ENCODE results near the gene ZNF212. TPM values are rescaled to one million over a fixed set of nuclear protein-coding genes. Genes with fewer than 3 reads are reported as not detected.

ZNF212 gene
- total RNA-seq, 2 donors from 2014 or later, result 12.1 to 15.3 TPM

- Mint-ChIP-seq H3K4me3 (no peak overlapping the region), H3K4me1 (peaks cover 8% of the 10 kb centered on the region), H3K36me3 (ENCODE audit: low read depth) (peaks cover 7% of the 10 kb centered on the region), H3K27ac (no peak overlapping the region), H3K27me3 (no peaks in the 10 kb centered on the region)
- no peak for DNase-seq
- ATAC-seq, result no peak
- H3K9me3 ChIP-seq (ENCODE audit: control insufficient read depth, low read length, poor library complexity, severe bottlenecking), result no peaks in the 10 kb centered on the region
Measured at GRCh38 chr7:149277871-149278270, 38.4 kb downstream of the ZNF212 start.

GRCh38 chr7:149278396-149278795 is 38.9 kb downstream of the ZNF212 start:
- no peaks in the 10 kb centered on the region for H3K27me3 Mint-ChIP-seq
- ATAC-seq, result no peak
- H3K4me1 Mint-ChIP-seq, result peaks cover 4% of the 10 kb centered on the region
- H3K36me3 Mint-ChIP-seq (ENCODE audit: low read depth), result peaks cover 7% of the 10 kb centered on the region
- H3K9me3 ChIP-seq (ENCODE audit: control insufficient read depth, low read length, poor library complexity, severe bottlenecking), result no peaks in the 10 kb centered on the region
- DNase-seq, result no peak
- H3K27ac Mint-ChIP-seq, result no peak overlapping the region
- H3K4me3 Mint-ChIP-seq, result no peak overlapping the region

GRCh38 chr7:149279111-149279743 is 39.8 kb downstream of the ZNF212 start:
- Mint-ChIP-seq H3K36me3 (ENCODE audit: low read depth) (peaks cover 7% of the 10 kb centered on the region), H3K27ac (no peak overlapping the region), H3K4me3 (no peak overlapping the region), H3K27me3 (no peaks in the 10 kb centered on the region), H3K4me1 (peaks cover 3% of the 10 kb centered on the region)
- DNase-seq (no peak), ATAC-seq (no peak)
- no peaks in the 10 kb centered on the region for H3K9me3 ChIP-seq (ENCODE audit: control insufficient read depth, low read length, poor library complexity, severe bottlenecking)

GRCh38 chr7:149280151-149280550 is 40.7 kb downstream of the ZNF212 start:
- no peak for ATAC-seq

GRCh38 chr7:149280661-149281507 is 41.4 kb downstream of the ZNF212 start:
- no peak for DNase-seq
- Mint-ChIP-seq H3K4me1 (peaks cover 16% of the 10 kb centered on the region), H3K36me3 (ENCODE audit: low read depth) (peaks cover 3% of the 10 kb centered on the region), H3K27ac (no peak overlapping the region), H3K4me3 (no peak overlapping the region), H3K27me3 (no peaks in the 10 kb centered on the region)
- no peaks in the 10 kb centered on the region for H3K9me3 ChIP-seq (ENCODE audit: control insufficient read depth, low read length, poor library complexity, severe bottlenecking)
- no peak for ATAC-seq

More at GRCh38 chr7:149280151-149280550, 40.7 kb downstream of the ZNF212 start:
- H3K9me3 ChIP-seq (ENCODE audit: control insufficient read depth, low read length, poor library complexity, severe bottlenecking), result no peaks in the 10 kb centered on the region
- H3K27me3 Mint-ChIP-seq, result no peaks in the 10 kb centered on the region
- no peak overlapping the region for H3K27ac Mint-ChIP-seq
- DNase-seq, result no peak
- peaks cover 3% of the 10 kb centered on the region for H3K36me3 Mint-ChIP-seq (ENCODE audit: low read depth)
- H3K4me1 Mint-ChIP-seq, result peaks cover 12% of the 10 kb centered on the region
- H3K4me3 Mint-ChIP-seq, result no peak overlapping the region

GRCh38 chr7:149281508-149282330 is 42.3 kb downstream of the ZNF212 start:
- Mint-ChIP-seq H3K4me1 (peaks cover 24% of the 10 kb centered on the region), H3K36me3 (ENCODE audit: low read depth) (peaks cover 2% of the 10 kb centered on the region), H3K4me3 (no peak overlapping the region), H3K27me3 (no peaks in the 10 kb centered on the region), H3K27ac (no peak overlapping the region)
- H3K9me3 ChIP-seq (ENCODE audit: control insufficient read depth, low read length, poor library complexity, severe bottlenecking), result no peaks in the 10 kb centered on the region
- no peak for ATAC-seq
- no peak for DNase-seq

GRCh38 chr7:149282331-149282655 is 42.8 kb downstream of the ZNF212 start:
- DNase-seq (no peak), ATAC-seq (no peak)
- no peaks in the 10 kb centered on the region for H3K9me3 ChIP-seq (ENCODE audit: control insufficient read depth, low read length, poor library complexity, severe bottlenecking)
- no peak overlapping the region for H3K4me3 Mint-ChIP-seq
- H3K27ac Mint-ChIP-seq, result no peak overlapping the region
- no peaks in the 10 kb centered on the region for H3K27me3 Mint-ChIP-seq
- peaks cover 30% of the 10 kb centered on the region for H3K4me1 Mint-ChIP-seq
- H3K36me3 Mint-ChIP-seq (ENCODE audit: low read depth), result peaks cover 2% of the 10 kb centered on the region

GRCh38 chr7:149283321-149283720 is 43.9 kb downstream of the ZNF212 start:
- no peak overlapping the region for H3K4me3 Mint-ChIP-seq
- ATAC-seq (no peak), DNase-seq (no peak)
- peaks cover 2% of the 10 kb centered on the region for H3K36me3 Mint-ChIP-seq (ENCODE audit: low read depth)
- peaks cover 34% of the 10 kb centered on the region for H3K4me1 Mint-ChIP-seq
- no peaks in the 10 kb centered on the region for H3K9me3 ChIP-seq (ENCODE audit: control insufficient read depth, low read length, poor library complexity, severe bottlenecking)
- peak overlapping the region; percentile 76 for H3K27ac Mint-ChIP-seq
- H3K27me3 Mint-ChIP-seq, result no peaks in the 10 kb centered on the region

GRCh38 chr7:149284343-149284742 is 44.9 kb downstream of the ZNF212 start:
- peaks cover 34% of the 10 kb centered on the region for H3K4me1 Mint-ChIP-seq
- no peaks in the 10 kb centered on the region for H3K27me3 Mint-ChIP-seq
- H3K36me3 Mint-ChIP-seq (ENCODE audit: low read depth), result peaks cover 2% of the 10 kb centered on the region
- peak in 2 of 3 donors; percentile 32 to 34 for DNase-seq
- ATAC-seq, result peak; percentile 57
- H3K9me3 ChIP-seq (ENCODE audit: control insufficient read depth, low read length, poor library complexity, severe bottlenecking), result no peaks in the 10 kb centered on the region
- peak overlapping the region; percentile 89 for H3K4me3 Mint-ChIP-seq
- H3K27ac Mint-ChIP-seq, result peak overlapping the region; percentile 76

- Mint-ChIP-seq H3K27me3 (no peaks in the 10 kb centered on the region), H3K27ac (peak overlapping the region; percentile 76), H3K4me1 (peaks cover 34% of the 10 kb centered on the region), H3K4me3 (peak overlapping the region; percentile 89), H3K36me3 (ENCODE audit: low read depth) (no peaks in the 10 kb centered on the region)
- peak; percentile 98 to 99 (median 98) for DNase-seq
- ATAC-seq, result peak; percentile 97
- no peaks in the 10 kb centered on the region for H3K9me3 ChIP-seq (ENCODE audit: control insufficient read depth, low read length, poor library complexity, severe bottlenecking)
Measured at GRCh38 chr7:149284850-149285585, 45.6 kb downstream of the ZNF212 start.

GRCh38 chr7:149285603-149286002 is 46.2 kb downstream of the ZNF212 start:
- H3K4me1 Mint-ChIP-seq, result peaks cover 34% of the 10 kb centered on the region
- no peak for ATAC-seq
- H3K27ac Mint-ChIP-seq, result peak overlapping the region; percentile 49
- peak overlapping the region; percentile 89 for H3K4me3 Mint-ChIP-seq
- H3K27me3 Mint-ChIP-seq, result no peaks in the 10 kb centered on the region
- DNase-seq, result no peak
- no peaks in the 10 kb centered on the region for H3K36me3 Mint-ChIP-seq (ENCODE audit: low read depth)
- no peaks in the 10 kb centered on the region for H3K9me3 ChIP-seq (ENCODE audit: control insufficient read depth, low read length, poor library complexity, severe bottlenecking)

- H3K9me3 ChIP-seq (ENCODE audit: control insufficient read depth, low read length, poor library complexity, severe bottlenecking), result no peaks in the 10 kb centered on the region
- DNase-seq (no peak), ATAC-seq (no peak)
- Mint-ChIP-seq H3K4me1 (peaks cover 34% of the 10 kb centered on the region), H3K36me3 (ENCODE audit: low read depth) (no peaks in the 10 kb centered on the region), H3K4me3 (peak overlapping the region; percentile 62), H3K27ac (no peak overlapping the region), H3K27me3 (no peaks in the 10 kb centered on the region)
Measured at GRCh38 chr7:149286811-149287400, 47.5 kb downstream of the ZNF212 start.

Data from T-helper 17 cell (primary cell).